Activated CD8-positive, alpha-beta memory T cell treated with anti-CD3 and anti-CD28 coated beads, Interleukin-2, amount 50 U/mL, for 24 hours (primary cell): ENCODE measurements around the gene SARS1.
"Not testable (repeated sequence)": the region's sequence is repeated elsewhere in the genome, so short reads cannot be mapped to it uniquely, and the experiment has no call there.

Experiments
- DNase-seq: peaks from one replicate; pipeline ENCODE4 v3.0.0-alpha.2; 2020; ENCODE audit errors: extremely low read depth

SARS1 gene, protein sequence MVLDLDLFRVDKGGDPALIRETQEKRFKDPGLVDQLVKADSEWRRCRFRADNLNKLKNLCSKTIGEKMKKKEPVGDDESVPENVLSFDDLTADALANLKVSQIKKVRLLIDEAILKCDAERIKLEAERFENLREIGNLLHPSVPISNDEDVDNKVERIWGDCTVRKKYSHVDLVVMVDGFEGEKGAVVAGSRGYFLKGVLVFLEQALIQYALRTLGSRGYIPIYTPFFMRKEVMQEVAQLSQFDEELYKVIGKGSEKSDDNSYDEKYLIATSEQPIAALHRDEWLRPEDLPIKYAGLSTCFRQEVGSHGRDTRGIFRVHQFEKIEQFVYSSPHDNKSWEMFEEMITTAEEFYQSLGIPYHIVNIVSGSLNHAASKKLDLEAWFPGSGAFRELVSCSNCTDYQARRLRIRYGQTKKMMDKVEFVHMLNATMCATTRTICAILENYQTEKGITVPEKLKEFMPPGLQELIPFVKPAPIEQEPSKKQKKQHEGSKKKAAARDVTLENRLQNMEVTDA

DNA sequence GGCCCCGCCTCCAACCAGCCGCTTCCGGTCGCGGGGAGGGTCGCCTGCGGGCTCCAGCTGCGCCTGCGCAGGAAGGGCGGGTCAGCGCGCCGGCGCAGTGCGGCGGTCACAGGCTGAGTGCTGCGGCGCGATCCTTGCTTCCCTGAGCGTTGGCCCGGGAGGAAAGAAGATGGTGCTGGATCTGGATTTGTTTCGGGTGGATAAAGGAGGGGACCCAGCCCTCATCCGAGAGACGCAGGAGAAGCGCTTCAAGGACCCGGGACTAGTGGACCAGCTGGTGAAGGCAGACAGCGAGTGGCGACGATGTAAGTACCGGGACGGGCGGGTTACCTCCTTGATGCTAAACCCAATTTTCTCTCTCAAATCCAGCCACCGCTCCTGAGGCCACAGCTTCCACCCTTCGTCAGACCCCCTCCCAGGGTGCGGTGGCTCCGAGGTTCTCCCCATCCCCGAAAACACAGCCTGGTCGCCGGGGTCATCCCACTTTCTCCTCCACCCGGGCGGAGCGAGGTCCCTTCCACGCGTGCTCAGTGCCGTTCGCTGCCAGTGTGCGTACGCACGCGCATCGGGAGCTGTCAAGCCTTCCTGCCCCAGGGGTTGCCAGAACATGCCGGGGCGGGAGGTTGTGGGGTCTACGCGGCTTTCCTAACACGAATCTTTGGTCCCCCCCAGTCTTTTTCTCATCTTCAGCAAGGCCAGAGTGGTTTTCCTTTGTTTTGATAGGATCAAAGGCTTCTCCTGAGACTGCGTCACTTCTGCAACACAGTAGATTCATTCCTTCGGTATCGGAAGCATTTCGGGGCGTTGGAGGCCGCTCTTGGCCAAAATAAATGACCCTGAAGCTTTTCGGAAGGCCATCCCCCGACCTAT lies at the start of gene SARS1:
Gene SARS1 (plus strand): TSS at position 95 of the 870 bp plus-strand sequence. CDS start 75 bp downstream, at position 170.
- DNase-seq, result peak; percentile 63

GRCh38 chr1:109164538-109164937 lies 49.2 kb upstream of the SARS1 start:
- no peak for DNase-seq

- DNase-seq, result no peak
Measured at GRCh38 chr1:109167001-109167506, 46.7 kb upstream of the SARS1 start.

DNA sequence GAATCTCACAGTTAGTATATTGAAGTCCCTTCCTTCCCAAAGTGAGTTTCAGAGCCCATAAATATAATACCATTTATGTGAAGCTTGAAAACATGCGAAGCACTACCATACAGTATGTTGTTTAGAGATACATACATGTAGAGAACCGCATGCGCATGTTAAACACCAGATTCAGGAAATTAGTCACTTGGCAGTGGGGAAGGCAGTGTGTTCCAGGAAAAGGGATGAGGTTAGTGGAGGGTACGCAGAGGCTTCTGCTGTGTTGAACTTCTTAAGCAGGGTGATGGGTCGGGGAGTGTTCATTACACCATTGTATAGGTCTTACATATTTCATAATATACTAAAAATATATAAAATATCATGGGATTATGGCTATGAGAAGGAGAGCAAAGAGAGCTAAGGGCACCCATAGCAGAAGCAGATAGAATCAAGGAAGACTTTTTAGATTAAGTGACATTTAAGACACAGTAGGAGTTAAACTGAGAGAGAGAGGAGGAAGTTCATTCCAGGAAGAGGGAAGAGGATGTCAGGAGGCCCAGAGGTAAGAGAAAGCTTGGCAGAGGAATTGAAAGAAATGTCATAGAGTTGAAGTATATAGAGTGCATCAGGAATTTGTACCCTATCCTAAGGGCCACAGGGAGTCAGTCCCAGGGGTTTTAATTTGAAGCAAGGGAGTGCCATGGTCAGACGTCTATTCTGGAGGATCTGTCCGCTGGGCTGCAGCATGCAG lies 43.5 kb upstream of the SARS1 start:
- DNase-seq, result no peak

DNA sequence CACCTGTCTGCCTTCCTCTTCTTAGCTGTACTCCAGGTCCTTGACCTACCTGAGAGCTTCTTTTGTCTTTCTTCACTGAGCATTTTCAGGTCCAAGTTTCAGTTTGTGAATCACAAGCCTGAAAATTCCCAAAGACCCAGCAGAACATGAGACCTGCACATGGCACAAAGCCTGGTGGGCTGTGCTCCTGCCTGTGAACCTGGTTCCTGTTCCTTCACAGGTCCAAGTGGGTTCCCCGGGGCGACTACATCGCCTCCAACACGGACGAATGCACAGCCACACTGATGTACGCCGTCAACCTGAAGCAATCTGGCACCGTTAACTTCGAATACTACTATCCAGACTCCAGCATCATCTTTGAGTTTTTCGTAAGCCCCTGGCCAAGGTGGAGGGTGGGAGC lies 42.1 kb upstream of the SARS1 start:
- DNase-seq, result no peak

DNA sequence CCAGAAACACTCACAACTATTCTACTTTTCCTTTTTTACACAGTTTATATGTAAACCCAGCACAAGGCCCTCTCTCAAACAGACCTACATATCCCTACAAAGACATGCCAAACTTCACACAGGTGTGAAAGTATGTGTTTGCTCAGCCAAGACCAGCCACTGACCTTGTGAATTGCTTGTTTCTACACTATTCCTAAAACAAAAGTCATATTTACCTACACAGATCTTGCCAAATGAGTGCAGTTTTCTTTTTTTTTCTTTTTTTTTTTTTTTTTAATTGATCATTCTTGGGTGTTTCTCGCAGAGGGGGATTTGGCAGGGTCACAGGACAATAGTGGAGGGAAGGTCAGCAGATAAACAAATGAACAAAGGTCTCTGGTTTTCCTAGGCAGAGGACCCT lies 37.4 kb upstream of the SARS1 start:
- DNase-seq, result not testable (repeated sequence)

- DNase-seq, result not testable (repeated sequence)
Measured at GRCh38 chr1:109180715-109181084, 33.0 kb upstream of the SARS1 start.

- no peak for DNase-seq
Measured at GRCh38 chr1:109181085-109181806, 32.5 kb upstream of the SARS1 start.

DNA sequence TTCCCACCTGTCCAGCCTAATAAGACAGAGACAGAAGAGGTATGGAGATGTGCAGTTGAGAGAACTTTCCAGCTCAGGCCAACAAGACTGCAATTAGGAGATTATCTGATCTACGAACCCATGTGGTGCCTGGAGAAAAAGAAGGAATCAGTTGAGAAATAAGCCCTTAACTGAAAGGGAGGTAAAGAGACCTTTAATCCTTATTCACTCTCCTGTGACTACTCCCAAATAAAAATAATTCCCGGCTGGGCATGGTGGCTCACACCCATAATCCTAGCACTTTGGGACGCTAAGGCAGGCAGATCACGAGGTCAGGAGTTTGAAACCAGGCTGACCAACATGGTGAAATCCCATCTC lies 31.9 kb upstream of the SARS1 start:
- no peak for DNase-seq

DNA sequence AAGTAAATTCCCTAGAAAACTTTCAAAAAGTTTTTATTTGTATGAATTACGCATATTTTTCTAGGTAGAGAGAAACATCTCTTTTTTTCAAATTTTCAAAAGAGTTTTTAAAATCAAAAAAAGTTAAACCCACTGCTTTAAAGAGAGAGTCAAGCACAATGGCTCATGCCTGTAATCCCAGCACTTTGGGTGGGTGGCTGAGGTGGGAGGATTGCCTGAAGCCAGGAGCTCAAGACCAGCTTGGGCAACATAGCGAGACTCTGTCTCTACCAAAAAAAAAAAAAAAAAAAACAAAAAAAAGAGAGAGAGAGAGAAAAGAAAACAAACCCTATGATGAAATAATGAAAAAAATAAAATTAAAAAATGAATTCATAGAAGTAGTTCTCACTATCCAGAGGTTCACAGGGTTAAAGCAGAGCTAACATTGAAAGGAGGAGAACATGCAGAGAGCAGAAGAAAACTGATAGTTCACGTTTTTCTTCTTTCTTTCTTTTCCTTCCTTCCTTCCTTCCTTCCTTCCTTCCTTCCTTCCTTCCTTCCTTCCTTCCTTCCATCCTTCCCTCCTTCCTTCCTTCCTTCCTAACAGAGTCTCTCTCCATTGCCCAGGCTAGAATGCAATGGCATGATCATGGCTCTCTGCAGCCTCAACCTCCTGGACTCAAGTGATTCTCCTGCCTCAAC lies 30.5 kb upstream of the SARS1 start:
- DNase-seq, result no peak

GRCh38 chr1:109184687-109185086 lies 29.0 kb upstream of the SARS1 start:
- no peak for DNase-seq

GRCh38 chr1:109185357-109185756 lies 28.4 kb upstream of the SARS1 start:
- no peak for DNase-seq

DNA sequence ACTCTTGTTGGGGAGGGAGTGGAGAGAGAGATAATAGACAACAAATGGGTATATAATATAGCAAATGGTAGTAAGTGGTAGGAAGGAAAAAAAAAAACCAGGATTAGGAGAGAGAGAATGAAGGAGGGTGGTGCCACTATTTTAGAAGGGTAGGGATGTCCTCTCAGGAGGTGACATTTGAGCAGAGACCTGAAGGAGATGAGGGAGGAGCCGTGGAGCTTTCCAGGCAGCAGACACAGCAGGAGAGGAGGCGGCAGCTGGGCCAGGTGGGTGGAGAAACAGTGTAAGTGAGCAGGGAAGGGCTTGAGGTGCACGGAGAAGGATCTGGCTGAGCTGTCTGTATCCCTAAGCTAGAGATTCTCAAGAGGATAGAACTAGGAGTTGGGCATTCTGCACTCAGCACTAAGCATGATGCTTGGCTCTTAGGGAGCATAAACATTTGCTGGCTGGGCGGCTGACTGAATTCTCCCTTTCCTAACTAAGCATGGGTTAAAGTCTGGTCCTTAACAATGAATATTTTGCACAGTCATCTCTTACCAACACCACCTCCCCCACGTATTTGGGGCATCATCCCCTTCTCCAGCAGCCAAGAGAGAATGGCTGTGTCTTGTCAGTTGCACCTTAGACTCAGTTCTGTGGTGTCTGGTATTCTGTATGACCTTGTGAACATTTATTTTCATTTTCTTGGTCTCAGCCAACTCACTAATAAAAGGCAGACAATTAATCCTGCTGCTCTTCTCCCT lies 27.6 kb upstream of the SARS1 start:
- no peak for DNase-seq

DNA sequence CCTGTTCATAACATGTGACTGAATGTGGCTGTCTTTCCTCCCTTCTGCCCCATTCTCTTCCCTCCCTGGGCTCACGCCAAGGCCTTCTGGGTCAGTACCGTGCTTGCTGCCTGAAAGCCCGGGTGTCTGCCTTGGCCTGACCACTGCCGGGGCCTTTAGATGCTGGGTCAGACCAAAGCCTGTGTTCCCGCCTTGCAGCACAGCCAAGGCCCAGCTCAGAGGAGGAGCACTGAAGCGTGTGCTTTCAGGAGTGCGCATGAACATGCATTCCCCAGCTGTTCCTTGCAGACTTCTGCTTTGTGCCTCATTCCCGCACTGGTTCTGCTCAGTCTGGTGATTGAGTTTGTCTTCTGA lies 27.0 kb upstream of the SARS1 start:
- no peak for DNase-seq

DNA sequence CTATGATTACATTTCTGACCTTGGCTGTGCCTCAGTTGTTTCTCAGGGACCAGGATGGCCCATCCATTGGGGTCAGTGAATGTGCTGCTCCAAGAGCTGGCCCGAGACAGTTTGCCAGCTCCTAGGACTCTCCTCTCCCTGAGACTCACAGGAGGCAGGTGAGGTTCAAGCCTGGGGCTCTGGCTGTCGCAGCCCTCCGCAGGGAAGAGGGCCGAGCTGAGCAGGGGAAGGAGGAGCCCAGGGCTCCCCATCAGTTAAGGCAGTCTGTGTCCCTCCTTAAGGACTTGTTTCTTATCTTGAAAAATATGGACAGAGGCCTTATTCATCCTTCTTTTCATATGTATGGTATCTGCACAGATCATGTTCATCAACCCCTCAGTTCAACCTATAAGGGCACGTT lies 26.6 kb upstream of the SARS1 start:
- DNase-seq, result no peak

DNA sequence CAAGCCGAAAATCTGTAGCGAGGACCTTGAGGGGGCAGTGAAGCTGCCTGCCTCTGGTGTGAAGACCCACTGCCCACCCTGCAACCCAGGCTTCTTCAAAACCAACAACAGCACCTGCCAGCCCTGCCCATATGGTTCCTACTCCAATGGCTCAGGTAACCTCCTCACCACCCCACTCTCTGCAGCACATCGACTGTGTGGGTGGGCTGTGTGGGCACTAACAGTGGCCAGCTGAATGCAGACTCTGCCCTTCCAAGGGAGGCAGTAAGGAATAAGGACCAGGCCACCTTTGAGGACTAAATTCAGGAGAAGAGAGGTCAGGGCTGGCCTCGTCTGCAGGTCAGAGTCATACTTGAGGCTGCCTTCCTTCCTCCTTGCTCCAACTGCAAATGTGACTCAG lies 25.5 kb upstream of the SARS1 start:
- DNase-seq, result no peak

DNA sequence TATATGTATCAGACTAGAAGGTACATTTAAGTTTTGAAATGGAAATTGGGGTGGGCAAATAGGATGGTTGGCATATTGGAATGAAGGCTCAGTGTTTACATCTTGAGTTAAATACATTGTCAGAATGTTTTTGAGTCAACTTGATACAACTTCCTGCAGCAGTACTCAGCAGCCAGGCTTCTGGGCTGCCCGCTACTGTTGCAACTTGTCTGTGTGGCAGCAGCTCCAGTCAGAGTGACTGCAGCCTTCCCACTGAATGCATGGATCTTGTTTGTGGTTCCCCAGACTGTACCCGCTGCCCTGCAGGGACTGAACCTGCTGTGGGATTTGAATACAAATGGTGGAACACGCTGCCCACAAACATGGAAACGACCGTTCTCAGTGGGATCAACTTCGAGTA lies 24.9 kb upstream of the SARS1 start:
- DNase-seq, result no peak

DNA sequence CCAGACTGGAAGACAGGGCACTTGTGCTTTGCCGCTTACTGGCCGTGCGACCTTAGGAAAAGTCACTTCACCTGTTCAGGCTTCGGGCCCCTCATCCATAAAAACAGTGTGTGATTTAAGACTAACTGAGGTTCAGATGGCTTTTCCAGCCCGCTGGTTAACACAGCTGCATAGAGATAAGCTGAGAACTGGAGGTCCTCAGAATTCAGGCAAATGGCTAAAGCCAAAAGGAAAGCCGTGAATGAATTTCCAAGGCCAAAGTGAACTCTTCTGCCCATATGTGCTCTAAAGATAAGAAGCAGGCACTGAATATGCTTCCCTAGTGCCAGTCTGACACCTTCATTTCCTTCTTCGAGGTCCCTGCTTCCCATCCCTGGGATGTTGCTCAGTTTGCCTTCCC lies 23.5 kb upstream of the SARS1 start:
- DNase-seq, result no peak

DNA sequence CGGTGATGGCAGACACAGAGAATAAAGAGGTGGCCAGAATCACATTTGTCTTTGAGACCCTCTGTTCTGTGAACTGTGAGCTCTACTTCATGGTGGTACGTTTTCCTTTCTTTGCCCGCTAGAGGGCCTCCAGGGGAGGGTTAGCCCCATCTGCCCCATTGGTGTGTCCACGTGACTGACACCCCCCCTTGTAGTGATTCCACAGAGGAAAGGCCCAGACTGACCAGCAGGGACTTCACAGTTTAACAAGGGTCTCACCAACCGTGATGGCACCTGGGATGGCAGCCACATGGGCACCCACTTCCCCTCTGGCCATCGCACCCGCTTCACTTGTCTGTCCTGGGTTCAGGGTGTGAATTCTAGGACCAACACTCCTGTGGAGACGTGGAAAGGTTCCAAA lies 22.3 kb upstream of the SARS1 start:
- no peak for DNase-seq

GRCh38 chr1:109191891-109192290 lies 21.8 kb upstream of the SARS1 start:
- DNase-seq, result no peak
